NCI-H345 treated with DMSO at 0.1 percent for 48 hours (cell line): ENCODE measurements around the gene NEURL1B.
"Not testable (repeated sequence)": the region's sequence is repeated elsewhere in the genome, so short reads cannot be mapped to it uniquely, and the experiment has no call there.

Experiments
- DNase-seq: peaks from one replicate; lab custom pipeline; 2025; ENCODE audit not compliant: unreplicated experiment; lab: John Stamatoyannopoulos, UW

NEURL1B gene

DNA sequence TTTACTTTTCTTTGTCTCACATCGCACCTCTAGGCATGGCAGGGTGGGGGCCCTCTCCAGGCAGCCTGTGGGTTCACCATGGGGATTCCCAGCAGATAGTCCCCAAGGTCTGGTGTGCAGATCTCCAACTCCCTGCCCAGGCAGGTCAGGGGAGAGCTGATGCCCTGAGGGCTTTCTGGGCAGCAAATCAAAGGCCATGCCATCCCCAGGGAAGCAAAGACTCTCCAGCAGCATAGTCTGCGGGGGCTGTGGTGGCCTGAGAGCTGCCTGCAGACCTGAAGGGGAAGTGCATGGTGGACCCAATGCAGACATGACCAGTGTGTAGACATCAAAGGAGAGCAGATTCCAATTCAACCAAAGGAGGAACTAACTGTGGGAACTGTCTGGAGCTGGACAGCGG is 7.7 kb downstream of the NEURL1B start:
- DNase-seq, result no peak

GRCh38 chr5:172656496-172656895 is 15.4 kb downstream of the NEURL1B start:
- not testable (repeated sequence) for DNase-seq

DNA sequence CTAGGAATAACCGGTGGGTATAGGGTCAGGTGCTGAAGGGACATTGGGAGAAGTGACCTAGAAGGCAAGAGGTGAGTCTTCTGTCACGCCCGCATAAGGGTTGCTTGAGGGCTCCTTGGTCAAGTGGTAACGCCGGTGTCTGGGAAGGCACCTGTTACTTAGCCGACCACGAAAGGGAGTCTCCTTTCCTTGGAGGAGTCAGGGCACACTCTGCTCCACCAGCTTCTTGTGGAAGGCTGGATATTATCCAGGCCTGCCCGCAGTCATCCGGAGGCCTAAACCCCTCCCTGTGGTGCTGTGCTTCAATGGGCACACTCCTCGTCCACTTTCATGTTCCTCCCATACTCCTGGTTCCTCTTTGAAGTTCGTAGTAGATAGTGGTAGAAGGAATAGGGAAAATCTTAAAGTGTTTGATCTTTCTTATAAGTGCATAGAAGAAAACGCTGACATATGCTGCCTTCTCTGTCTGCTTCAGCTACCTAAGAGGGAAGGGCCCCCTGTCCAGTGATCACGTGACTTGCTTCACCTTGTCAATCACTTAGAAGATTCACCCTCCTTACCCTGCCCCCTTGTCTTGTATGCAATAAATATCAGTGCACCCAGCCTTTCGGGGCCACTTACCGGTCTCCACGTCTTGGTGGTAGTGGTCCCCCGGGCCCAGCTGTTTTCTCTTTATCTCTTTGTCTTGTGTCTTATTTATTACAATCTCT is 16.6 kb downstream of the NEURL1B start:
- not testable (repeated sequence) for DNase-seq

DNA sequence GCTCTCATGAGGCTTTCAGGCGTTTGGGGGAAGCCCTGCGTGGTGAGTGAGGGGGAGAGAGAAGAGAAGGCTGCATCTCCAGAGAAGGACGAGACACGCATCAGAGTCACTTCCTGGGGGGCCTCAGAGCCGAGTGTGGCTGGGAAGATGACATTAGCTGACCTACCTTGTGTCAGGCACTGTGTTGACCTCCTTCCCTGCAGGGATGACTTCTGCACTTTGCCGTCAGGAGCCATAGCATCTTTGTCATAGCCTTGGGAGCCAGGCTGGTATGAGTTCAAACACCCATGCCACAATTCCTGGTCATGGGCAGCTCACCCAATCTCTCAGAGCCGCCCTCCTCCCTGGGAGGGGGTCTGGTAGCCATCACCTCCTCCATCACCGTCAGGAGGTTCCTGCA is 17.3 kb downstream of the NEURL1B start:
- DNase-seq, result no peak

GRCh38 chr5:172658961-172659501 is 18.0 kb downstream of the NEURL1B start:
- DNase-seq, result no peak

GRCh38 chr5:172659570-172659908 is 18.5 kb downstream of the NEURL1B start:
- DNase-seq, result no peak

DNA sequence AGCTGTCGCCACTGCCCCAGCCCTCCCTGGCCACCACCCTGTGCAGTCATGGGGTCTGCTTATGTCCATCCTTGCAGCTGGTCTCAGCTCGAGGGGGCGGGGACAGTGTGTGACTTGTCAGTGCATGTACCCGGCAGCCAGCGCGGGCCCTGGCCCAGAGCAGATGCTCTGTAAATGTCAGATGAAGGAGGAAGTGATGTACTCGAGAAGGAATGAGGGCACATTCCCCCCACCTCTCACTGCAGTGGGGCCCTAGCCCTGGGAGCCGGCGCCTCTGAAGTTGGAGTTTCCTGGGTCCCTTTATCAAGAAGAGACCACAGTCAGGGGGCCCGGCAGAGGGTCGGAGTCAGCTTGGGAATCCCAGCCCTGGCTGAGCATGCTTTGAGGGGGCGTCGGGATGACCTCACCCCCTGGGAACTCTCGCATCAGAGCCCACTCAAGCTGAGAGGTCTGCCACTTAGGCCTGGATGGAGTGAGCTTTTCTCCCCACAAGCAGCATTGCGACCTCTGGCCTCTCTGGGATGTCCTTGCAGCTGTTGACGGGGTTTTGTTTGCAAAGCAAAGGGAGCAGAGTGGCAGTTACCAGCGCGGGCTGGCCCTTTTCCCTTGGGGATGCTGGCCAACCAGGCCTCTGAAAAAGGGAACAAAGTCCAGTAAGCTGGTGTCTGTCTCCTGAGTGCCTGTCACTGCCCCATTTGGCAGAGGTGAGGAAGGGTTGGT is 19.0 kb downstream of the NEURL1B start:
- DNase-seq, result no peak

GRCh38 chr5:172660974-172661373 is 19.9 kb downstream of the NEURL1B start:
- DNase-seq, result no peak

- no peak for DNase-seq
Measured at GRCh38 chr5:172661526-172661925, 20.5 kb downstream of the NEURL1B start.

DNA sequence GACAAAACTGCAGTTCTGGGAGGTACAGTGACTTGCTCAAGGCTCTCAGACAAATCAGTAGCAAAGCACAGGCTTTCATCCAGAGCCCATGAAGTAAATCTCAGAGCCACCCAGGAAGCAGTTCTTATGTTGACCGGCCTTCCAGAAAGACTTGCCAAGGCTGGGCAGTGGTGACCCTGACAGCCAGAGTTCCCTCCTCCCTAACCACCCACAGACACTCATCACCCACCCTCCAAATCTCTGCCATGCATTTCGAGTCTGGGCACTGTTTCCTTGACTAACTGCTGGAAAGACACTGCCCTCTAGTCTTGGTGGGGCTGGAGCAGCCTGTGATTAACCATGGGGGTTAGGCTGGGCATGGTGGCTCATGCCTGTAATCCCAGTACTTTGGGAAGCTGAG is 21.5 kb downstream of the NEURL1B start:
- no peak for DNase-seq

GRCh38 chr5:172664018-172664417 is 23.0 kb downstream of the NEURL1B start:
- no peak for DNase-seq

DNA sequence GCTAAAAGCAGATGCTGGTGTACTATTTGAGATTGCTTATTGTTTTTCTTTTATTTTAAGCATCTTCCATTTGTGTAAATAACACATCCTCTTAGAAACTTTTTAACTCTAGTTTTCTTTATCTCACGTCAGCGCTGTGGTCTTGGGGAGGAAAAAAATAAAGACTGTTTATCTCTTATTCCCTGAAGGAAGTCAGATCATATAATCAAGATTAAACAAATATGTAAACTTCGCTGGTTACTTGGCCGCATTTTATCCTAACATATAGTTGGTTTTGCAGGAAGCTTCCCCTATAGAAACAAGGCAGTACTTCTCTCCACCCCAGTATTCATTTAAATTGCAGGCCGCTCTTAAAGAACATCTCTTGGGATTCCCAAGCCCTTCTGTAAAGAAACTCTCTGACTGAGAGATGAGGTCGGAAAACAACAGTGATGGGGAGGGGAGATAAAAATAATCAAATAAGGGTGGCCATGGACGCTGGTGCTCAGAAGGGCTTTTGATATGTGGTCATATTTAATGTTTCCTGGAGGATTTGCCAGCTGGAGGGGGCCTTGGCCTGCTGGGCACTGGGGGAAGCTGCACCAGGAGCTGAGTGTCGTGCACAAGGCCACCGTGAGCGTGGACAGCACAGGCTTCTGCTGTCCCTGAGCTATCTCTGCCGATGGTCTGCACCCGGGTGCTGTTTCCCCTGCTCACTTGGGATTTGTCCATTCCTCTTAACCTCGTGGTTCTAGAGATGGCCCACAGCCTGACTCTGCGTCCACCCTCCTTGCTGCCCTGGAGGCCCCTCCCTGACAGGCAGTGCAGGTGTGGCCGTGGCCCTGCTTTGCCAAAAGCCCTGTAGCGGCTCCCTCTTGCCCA is 23.8 kb downstream of the NEURL1B start:
- no peak for DNase-seq

- DNase-seq, result no peak
Measured at GRCh38 chr5:172666251-172666650, 25.2 kb downstream of the NEURL1B start.

GRCh38 chr5:172667786-172668593 is 26.9 kb downstream of the NEURL1B start:
- DNase-seq, result no peak

- no peak for DNase-seq
Measured at GRCh38 chr5:172668594-172669071, 27.6 kb downstream of the NEURL1B start.

GRCh38 chr5:172669386-172670004 is 28.4 kb downstream of the NEURL1B start:
- no peak for DNase-seq

DNA sequence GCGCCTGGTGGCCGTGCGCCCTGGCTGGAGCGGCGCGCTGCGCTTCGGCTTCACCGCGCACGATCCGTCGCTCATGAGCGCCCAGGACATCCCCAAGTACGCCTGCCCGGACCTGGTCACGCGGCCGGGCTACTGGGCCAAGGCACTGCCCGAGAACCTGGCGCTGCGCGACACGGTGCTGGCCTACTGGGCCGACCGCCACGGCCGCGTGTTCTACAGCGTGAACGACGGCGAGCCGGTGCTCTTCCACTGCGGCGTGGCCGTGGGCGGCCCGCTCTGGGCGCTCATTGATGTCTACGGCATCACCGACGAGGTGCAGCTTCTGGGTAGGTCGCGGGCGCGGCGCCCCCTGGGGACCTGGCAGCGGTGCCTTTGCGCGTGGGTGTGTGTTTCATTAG is 28.9 kb downstream of the NEURL1B start:
- DNase-seq, result no peak

DNA sequence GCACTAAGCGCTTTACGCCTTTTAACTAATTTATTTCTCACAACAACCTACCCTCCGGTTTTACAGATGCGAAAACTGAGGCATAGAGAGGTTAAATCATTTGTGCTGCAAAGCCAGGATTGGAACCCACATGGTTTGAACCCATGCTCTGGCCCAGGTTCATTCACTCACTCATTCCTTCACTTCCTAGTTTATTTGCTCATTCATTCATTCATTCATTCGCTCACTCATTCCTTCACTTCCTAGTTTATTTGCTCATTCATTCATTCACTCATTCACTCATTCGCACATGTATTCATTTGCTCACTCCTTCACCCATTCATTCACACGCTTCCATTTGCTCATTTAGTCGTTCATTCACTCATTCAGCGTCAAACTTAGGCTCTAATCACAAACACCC is 29.4 kb downstream of the NEURL1B start:
- DNase-seq, result no peak

DNA sequence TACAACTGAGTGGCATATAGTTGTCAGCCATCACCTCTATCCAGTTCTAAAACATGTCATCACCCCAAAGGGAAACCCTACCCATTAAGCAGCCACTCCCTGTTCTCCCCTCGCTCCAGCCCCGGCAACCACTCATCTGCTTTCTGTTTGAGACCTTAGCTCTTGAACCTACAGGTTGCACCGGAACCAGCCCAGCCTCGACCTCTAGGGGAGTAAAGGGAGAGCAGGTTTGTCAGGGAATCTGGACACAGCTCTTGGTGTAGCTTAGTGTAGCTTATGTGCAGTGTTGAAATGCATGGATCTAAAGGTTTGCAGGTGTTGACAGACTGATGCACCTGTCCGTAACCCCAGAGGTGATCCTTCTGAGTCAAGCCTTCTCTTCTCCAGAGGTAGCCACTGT is 30.0 kb downstream of the NEURL1B start:
- no peak for DNase-seq

GRCh38 chr5:172672681-172673080 is 31.6 kb downstream of the NEURL1B start:
- DNase-seq, result no peak
